NCI-H226 (cell line): ENCODE data around the gene RAB11FIP4.

Source experiments
- DNase-seq: peaks from one replicate; pipeline ENCODE4 v3.0.0-alpha.2; 2015

RAB11FIP4 gene

GRCh38 chr17:31508288-31509094 is 117.0 kb downstream of the RAB11FIP4 start:
- DNase-seq: peak; percentile 81

DNA sequence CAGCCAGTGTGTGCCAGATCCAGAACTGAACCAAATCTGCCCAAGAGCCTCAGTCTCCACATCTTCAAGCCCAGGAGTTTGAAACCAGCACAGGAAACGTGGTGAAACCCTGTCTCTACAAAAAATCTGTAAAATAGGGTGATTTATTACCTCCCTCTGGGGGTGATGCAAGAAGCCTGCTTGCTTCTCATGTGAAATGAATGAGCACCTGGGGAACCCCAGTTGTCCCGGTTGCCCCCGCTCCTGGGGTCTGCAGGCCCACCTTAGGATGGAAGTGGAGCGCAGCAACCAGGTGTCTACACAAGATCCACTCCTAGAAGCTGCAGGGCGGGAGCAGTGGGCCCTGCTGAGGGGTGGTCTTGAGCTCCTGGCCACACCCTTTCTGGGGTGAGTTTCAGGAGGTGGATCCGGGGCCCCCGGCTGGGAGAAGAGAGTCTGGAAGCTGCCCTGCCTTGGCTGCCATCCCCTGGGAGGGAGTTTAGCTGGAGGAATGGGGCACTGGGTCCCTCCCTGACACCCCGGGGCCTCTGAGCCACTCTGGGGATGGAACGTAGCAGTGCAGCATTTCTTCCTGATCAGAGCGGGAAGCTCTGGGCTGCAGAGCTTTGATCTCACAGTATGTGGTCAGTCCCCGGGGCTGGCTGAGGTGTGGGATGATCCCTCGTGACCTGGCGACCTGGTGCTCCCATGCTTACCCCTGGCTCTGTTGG is 117.8 kb downstream of the RAB11FIP4 start:
- DNase-seq: peak; percentile 48

- peak; percentile 60 for DNase-seq
Observed at GRCh38 chr17:31509805-31510177, 118.3 kb downstream of the RAB11FIP4 start.

GRCh38 chr17:31510308-31511194 is 119.1 kb downstream of the RAB11FIP4 start:
- no peak for DNase-seq

GRCh38 chr17:31511195-31511578 is 119.7 kb downstream of the RAB11FIP4 start:
- DNase-seq: no peak

GRCh38 chr17:31511580-31511979 is 120.1 kb downstream of the RAB11FIP4 start:
- DNase-seq: no peak

- no peak for DNase-seq
Observed at GRCh38 chr17:31512104-31512740, 120.7 kb downstream of the RAB11FIP4 start.

DNA sequence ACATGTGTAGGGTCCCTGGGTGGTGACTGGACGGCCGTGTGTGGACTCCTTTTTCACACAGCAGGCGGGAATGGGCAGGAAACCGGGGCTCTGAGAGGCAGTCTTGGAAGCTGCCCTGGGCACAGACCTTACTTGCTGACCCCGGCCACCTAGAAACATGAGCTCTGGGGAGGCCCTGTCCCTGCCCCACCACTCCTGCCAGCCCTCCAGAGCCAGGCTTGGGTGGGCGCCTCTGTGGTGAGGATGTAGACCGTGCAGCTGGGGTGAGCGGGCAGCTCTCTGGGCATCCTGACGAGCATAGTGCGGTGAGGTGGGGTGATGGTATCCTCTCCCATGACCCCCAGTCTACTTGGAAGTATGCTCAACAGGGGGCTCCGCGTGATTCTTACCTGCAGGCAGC is 121.3 kb downstream of the RAB11FIP4 start:
- DNase-seq: no peak

DNA sequence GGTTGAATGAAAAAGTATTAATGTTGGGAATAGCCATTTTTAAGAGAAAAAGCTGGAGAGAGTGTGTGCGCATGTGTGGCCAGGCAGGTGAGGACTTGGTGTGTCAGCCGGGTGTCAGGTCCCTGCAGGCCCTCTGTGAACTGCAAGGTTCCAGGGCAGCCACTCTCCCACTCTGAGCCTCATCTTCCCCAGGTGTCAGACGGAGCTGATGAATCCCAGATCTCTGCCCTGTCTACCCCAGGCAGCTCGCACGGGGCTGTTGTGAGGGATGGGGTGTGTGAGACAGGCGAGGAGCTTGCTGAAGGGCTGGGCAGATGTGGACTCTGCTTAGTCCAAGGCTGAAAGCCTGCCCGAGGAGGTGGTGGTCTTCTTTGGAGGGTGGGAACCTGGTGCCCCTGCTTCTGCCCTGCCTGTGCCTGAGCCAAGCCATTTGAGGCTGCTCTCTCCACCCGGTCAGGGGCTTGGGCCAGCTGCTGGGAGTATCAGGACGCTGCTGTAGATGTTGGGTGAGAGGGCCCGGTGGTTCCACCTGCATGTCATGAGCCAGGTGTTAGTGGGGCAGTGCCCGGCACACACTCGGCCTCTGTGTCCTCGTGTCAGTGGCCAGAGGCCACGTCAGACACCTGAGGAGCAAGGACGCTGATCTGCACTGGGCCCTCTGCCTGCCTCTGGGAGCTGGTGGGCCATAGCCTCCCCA is 122.4 kb downstream of the RAB11FIP4 start:
- DNase-seq: no peak

DNA sequence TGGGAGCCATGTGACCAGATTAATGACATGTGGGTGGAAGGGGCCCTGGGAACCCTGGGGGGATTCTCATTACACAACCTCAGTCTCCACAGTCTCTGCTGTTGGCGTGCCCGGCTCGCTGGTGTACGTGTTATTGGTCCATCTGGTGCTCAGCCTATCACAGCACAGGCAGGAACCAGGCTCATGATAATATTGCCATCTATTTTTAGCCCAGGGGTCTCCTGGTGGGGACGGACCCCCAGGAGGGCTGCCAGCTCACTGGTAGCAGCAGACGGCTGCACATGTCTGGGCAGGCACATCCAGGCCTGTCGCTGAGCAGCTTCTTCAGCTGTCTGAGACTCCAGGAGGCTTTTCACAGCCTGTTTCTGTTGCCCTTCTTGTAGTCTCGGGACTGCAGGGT is 123.8 kb downstream of the RAB11FIP4 start:
- DNase-seq: no peak

GRCh38 chr17:31517524-31517923 is 126.0 kb downstream of the RAB11FIP4 start:
- DNase-seq: peak; percentile 3

GRCh38 chr17:31518478-31518877 is 127.0 kb downstream of the RAB11FIP4 start:
- DNase-seq: no peak

DNA sequence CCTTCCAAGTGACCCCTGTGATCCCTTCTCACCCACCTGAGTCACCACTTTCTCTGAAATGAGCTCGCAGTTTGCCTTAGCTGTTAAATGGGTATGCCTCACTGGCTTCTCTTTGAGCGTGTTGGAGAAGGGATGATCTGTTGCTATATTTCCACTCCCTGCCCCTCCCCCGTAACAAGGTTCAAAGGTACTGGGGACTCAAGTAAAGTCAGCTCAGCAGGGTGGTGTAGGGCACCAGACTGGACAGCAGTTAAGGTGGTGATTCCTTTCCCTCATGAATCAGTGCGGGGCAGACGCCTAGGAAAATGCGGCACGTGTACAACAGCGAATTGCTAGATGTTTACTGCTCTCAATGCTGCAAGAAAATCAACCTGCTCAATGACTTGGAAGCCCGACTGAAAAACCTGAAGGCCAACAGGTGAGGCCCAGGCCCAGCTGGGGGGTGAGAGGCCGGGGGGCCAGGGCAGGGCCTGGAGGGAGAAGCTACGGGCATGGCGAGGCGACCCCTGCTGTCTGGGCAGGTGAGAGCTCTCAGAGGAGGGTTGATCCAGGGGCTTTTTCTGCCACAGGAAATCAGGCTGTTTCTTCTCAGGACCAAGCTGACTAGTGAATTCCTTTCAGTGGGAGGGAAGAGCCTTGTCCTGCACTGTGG is 130.3 kb downstream of the RAB11FIP4 start:
- DNase-seq: no peak

DNA sequence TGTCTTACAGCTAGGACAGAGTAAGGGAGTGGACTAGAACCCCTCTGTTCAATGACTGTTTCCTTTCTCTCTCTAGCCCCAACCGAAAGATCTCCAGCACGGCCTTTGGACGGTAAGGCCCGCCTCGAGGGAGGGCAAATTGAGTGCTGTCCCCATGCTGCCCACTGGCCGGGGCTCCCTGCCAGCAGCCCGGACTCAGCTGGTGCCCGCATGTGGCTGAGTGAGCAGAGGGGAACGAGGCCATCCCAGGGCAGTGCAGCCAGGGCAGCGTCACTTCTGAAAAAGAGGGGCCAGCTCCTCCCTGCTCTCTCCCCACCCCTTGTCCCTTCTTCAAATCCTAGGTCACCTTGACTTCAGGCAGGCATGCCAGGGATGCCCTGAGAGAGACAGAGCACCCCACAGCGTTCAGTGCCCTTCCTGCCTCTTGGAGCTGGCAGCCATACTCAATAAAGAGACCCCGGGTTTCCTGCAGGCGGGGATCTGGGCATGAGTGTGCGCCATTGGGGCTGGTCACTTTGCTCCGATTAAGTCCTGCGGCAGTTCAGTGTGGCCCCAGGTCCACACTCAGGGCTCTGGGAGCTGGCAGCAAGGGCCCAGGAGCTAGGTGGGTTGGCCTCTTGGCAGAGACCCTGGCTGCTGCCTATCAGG is 130.9 kb downstream of the RAB11FIP4 start:
- DNase-seq: no peak

- no peak for DNase-seq
Observed at GRCh38 chr17:31522987-31523495, 131.6 kb downstream of the RAB11FIP4 start.

DNA sequence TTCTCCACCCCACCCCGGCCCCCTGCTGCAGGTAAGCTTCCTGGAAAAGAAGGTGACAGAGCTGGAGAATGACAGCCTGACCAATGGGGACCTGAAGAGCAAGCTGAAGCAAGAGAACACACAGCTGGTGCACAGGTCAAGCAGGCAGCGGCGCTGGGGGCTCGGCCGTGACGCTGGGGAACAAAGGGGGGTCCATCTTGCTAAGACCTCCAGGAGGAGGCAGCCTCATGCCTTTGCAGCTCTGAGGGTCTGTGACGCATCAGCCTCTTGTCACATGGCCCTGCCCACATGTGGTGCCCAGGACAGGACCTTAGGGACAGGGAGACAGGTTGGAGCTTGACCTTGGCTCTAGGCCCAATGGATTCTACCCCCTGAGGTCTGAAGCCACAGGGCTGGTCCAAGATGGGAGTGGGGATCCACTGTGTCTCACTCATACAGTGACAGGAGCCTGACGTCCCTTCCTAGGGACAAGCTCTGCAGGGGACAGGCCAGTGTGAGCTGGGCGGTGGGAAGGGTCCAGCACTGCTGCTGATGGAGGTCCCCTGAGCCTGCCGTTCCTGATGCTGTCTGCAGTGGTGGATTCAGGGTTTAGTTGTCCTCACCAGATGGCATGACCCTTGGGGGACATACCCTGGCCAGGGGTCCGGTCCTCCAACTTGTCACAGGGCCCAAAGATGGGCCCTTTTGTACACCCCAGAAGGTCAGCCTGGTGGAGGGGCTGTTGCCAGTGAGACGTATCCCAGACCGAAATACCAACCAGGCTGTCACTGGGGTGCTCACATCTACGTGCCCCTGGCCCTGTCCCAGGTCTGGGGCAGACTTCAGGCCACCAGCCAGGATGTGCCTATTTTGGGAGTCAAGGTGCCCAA is 132.6 kb downstream of the RAB11FIP4 start:
- DNase-seq: no peak

DNA sequence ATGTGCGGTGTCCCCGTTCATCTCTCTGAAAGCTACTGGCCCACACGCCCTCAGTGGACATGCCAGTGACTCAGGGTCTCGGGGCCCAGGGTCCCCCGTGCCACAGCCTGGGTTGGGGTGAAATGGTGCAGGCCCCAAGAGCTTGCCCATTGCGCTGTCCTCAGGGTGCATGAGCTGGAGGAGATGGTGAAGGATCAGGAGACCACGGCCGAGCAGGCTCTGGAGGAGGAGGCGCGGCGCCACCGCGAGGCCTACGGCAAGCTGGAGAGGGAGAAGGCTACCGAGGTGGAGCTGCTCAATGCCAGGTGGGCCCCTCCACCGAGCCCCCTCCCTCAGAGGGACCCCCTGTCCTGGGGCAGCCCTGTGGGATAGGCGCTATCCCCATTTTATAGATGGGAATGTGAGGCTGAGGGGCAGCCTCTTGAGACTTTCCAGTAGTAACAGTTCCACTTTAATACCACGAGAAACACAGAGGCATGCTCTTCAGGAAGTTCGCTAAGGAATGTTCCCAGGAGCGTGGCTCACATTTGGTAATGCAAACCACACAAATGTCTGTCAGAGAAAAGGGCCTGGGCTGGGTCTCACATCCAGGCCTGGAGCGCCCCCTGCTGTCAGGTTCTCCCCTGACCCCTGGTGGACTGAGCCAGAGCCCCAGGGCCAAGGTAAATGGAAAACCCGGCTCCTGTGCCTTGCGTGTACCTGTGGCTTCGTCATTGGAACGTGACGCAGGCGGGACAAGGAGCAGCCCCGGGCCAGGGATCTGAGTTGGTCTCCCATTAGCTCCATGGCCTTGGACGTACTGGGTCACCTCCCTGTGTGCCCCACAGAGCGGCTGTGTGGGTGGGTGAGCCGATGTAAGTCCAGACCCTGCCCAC is 133.7 kb downstream of the RAB11FIP4 start:
- peak; percentile 82 for DNase-seq

DNA sequence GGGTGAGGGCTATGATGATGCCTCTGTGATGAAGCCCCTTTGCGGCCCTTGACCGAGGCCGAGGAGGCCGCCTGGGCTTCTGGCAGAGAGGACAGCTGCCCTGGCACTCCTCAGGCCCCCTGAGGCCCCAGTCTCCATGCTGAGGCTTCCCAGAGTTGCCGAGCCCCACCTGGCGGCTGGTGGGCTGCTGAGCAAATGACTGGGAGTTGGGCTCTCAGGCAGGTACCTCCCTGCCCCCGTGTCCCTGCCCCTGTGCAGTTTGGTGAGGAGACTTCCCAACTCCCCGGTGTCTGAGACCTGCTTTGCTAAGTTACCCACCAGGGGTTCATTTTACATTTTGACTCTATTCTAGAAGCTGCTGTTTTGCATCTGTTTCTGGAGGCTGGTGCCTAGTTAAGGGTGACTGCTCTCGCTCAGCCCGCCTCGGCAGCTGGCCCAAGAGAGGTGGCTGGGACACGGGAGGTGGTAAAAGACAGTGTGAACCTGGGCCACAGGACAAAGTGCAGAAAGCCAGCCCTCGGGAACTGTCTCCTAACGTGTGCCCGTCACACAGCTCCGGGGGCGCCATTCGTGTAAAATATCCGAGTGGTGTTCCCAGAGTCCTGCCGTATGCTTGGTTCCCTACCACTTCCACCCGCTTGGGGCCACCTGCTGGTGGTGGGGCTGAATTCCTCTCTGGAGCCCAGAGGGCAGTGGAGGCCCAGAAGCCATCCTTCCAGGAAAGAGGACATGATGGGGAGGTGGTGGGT is 134.5 kb downstream of the RAB11FIP4 start:
- peak; percentile 18 for DNase-seq
